Stimulated activated CD8-positive, alpha-beta memory T cell treated with anti-CD3 and anti-CD28 coated beads, Interleukin-12 subunit alpha, Interleukin-12 subunit beta, amount 100 ng/mL, for 4 hours (primary cell): ENCODE results near the gene PM20D2.

Experiments used
- DNase-seq: peaks from one replicate; pipeline ENCODE4 v3.0.0-alpha.2; 2020; ENCODE audit warnings: low read depth

The PM20D2 gene

GRCh38 chr6:89145091-89145955 is 532 bp upstream of the PM20D2 start:
- no peak for DNase-seq

GRCh38 chr6:89146718-89147700 is 1.2 kb downstream of the PM20D2 start:
- no peak for DNase-seq

- no peak for DNase-seq
Observed at GRCh38 chr6:89148016-89148750, 2.3 kb downstream of the PM20D2 start.

- no peak for DNase-seq
Observed at GRCh38 chr6:89154131-89154530, 8.3 kb downstream of the PM20D2 start.

GRCh38 chr6:89160331-89161092 is 14.7 kb downstream of the PM20D2 start:
- no peak for DNase-seq

GRCh38 chr6:89161326-89162046 is 15.6 kb downstream of the PM20D2 start:
- DNase-seq, result no peak

GRCh38 chr6:89162047-89162371 is 16.2 kb downstream of the PM20D2 start:
- DNase-seq, result no peak

GRCh38 chr6:89172131-89172530 is 26.3 kb downstream of the PM20D2 start:
- no peak for DNase-seq

GRCh38 chr6:89173634-89174033 is 27.8 kb downstream of the PM20D2 start:
- no peak for DNase-seq

GRCh38 chr6:89180112-89180511 is 34.3 kb downstream of the PM20D2 start:
- no peak for DNase-seq

- DNase-seq, result no peak
Observed at GRCh38 chr6:89180971-89181370, 35.1 kb downstream of the PM20D2 start.

- no peak for DNase-seq
Observed at GRCh38 chr6:89183294-89183693, 37.4 kb downstream of the PM20D2 start.

GRCh38 chr6:89184344-89184743 is 38.5 kb downstream of the PM20D2 start:
- no peak for DNase-seq

- no peak for DNase-seq
Observed at GRCh38 chr6:89186762-89187161, 40.9 kb downstream of the PM20D2 start.

- DNase-seq, result no peak
Observed at GRCh38 chr6:89187504-89187903, 41.6 kb downstream of the PM20D2 start.

- no peak for DNase-seq
Observed at GRCh38 chr6:89190741-89191140, 44.9 kb downstream of the PM20D2 start.

GRCh38 chr6:89194559-89194958 is 48.7 kb downstream of the PM20D2 start:
- no peak for DNase-seq

- no peak for DNase-seq
Observed at GRCh38 chr6:89197141-89197540, 51.3 kb downstream of the PM20D2 start.

- DNase-seq, result no peak
Observed at GRCh38 chr6:89198235-89198634, 52.4 kb downstream of the PM20D2 start.

GRCh38 chr6:89199579-89199978 is 53.7 kb downstream of the PM20D2 start:
- DNase-seq, result no peak

GRCh38 chr6:89200706-89201215 is 54.9 kb downstream of the PM20D2 start:
- no peak for DNase-seq
